GM12865 (cell line): ENCODE results near the gene SMIM3.

Experiments
- DNase-seq: peaks from one replicate; pipeline ENCODE4 v3.0.0; 2010; ENCODE audit warnings: low read depth
- H3K4me3 ChIP-seq: 2 replicates; pipeline ENCODE4 v1.5.1; 2011; ENCODE audit warnings: mild to moderate bottlenecking, low read depth, low read length, control low read depth
- TF ChIP-seq, protein P1 (sequence below): IDR thresholded peaks from 2 replicates; pipeline ENCODE4 v1.5.1; 2011; ENCODE audit warnings: low read length, control low read depth, low read depth, inconsistent platforms; ENCODE audit not compliant: insufficient read depth; ENCODE audit errors: missing control alignments

Gene SMIM3

DNA sequence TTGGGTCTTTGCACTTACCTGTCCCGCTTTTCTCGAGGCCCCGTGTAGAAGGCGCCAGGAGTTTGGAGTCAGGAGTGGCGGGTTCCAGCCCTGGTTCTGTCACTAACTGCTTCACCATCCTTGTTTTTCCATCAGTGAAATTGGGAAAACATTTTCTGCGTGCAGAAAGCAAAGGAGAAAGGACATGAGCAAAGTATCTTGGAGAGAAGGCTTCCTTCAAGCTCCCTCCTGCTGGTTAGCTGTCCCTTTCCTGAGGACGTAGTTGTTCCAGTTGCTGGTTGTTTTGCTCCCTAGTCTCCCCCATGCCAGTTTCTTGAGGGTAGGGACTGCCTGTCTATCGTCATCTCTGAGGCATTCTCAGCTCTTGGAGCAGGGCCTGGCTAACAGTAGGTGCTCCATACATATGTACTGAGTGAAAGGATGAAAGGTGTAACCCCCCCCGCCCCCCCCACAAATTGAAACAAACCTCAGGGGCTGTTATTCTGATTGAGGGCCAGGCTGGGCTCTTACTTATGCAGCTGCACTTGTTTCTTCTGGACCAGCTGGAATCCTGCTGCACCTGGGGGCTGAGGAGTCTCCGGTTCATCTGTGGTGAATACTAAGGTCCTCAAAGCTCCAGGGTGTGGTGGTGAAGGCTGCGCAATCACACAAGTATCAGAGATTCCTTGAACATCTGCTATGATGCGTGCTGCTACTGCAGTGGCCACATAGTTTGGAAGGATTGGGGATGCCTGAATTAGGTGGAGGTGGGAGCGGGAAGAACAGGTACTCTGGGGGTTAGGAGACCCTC is 1.0 kb downstream of the SMIM3 start:
- H3K4me3 ChIP-seq, result peak overlapping the region; percentile 58
- TF ChIP-seq, protein P1, sequence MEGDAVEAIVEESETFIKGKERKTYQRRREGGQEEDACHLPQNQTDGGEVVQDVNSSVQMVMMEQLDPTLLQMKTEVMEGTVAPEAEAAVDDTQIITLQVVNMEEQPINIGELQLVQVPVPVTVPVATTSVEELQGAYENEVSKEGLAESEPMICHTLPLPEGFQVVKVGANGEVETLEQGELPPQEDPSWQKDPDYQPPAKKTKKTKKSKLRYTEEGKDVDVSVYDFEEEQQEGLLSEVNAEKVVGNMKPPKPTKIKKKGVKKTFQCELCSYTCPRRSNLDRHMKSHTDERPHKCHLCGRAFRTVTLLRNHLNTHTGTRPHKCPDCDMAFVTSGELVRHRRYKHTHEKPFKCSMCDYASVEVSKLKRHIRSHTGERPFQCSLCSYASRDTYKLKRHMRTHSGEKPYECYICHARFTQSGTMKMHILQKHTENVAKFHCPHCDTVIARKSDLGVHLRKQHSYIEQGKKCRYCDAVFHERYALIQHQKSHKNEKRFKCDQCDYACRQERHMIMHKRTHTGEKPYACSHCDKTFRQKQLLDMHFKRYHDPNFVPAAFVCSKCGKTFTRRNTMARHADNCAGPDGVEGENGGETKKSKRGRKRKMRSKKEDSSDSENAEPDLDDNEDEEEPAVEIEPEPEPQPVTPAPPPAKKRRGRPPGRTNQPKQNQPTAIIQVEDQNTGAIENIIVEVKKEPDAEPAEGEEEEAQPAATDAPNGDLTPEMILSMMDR, result no peak
- DNase-seq, result no peak

DNA sequence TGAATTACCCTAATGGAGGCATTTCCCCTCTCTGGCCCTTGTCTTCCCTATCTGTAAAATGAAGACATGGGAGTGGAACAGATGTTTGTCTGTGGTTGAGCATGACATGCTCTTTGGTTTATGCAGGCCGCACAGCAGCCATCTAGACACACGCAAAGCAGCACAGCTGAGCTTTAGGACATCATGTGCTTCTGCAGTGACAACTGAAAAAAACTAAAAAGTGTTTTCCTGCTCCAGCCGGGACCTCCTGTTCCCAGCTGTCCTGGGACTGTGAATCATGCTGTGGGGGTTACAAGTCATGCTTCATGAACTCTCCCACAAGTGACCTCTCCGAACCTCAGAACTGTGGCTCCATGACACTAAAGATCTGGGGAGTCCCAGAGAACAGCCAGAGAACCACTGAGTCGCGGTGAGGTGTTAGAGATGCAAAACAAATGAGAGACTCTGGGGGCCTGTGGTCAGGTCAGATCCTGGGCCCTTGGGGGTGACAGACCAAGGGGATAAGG is 1.7 kb downstream of the SMIM3 start:
- DNase-seq, result peak; percentile 86
- TF ChIP-seq, protein P1, result no peak
- H3K4me3 ChIP-seq, result peak overlapping the region; percentile 23

DNA sequence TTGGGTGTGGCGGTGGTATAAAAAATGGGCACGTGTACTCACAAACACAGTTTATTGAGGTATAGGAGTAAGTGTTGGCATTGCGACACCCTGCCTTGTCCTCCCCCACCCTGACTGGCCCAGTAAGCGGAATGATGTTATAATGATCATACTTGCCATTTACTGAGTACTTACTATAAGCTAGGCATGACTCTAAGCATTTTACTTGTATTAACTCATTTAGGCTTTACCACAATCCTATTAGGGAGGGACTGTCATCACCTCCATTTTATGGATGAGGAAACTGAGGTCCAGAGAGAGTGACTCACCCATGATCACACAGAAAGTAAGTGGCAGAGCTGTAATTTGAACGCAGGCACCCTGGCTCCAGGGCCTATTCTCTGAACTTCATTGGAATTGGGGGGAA is 2.3 kb downstream of the SMIM3 start:
- no peak for DNase-seq
- TF ChIP-seq, protein P1, result no peak
- H3K4me3 ChIP-seq, result no peak overlapping the region

DNA sequence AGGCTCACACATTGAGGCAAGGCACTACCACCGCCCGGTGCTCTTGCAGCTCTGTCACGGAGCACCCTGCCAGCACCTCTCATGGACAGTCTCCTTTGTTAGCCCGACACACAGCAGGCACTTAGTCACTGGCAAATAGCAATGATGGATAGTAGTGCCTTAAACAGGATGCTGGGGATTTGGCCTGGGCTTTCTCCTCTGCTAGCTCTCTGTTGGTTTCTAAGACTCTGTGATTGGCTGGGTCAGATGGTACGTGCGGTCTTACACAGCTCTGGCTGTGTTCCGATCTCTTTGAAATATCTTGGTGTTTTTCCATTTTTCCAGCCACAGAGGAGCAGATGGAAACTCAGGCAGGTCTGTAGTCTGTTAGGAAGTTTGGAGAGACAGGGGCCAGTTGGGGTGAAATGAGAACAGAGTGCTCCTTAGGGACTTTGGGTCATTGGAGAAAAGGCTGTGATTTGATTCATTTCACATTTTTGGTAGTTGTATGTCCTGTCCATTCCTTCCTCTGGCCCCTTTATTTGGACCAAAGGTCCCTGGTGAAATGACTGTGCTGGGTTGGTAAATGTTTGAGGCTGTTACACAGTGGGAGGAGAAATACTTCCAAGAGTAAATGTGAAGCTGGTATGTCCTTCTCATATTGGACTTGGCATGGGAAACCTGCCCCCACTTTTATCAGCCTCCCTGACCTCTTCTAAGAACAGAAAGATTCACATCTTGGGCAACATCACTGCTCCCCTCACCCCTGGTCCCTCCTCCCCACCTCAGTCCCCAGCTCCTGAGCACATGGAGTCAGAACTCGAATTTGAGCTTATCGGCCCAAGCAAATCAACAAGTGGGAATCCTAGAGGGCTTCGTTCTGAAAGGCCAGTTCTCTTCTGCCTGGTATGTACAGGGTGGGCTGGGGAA is 3.4 kb downstream of the SMIM3 start:
- no peak overlapping the region for H3K4me3 ChIP-seq
- TF ChIP-seq, protein P1, result no peak
- no peak for DNase-seq

DNA sequence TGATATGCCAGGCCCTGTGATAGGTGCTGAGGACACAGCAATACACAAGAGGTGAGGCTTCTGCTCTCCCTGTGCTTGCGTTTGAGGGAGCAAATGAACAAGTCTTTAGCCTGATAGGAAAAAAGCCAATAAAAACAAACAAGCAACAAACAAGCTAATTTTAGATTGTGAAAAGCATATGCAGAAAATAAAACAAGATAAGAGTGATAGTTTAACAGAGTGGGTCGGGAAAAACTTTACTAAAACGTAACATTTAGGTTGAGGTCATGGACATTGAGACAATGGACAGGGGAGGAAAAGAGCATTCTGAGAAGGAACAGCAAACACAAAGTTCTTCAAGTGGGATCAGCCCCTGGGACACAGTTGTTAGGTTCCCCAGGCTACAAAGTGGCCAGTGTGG is 4.3 kb downstream of the SMIM3 start:
- H3K4me3 ChIP-seq, result no peak overlapping the region
- DNase-seq, result no peak
- TF ChIP-seq, protein P1, result no peak

DNA sequence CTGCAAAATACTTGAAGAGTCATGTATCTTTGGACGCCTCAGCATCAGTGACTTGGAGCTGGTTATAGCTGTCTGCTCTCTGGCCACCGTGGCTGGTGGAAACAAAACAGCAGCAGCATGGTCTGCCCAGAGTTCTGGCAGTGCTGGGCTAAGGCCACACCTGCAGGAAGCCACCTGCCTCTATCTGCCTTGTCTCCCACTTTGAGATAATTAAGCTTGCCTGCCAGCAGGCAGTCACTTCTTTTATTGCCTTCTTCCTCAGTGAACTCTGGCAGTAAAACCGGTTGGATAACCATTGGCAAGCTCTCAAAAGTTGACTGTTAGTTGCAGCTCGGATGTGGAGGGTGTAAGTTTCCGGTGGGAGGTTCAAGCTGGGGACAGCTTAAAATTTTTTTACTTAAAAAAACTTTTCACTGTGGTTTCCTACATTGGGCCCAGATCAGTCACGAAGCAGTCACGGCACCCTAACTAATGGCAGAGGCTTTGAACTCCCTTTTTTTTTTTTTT is 4.9 kb downstream of the SMIM3 start:
- peak; percentile 44 for DNase-seq
- H3K4me3 ChIP-seq, result no peak overlapping the region
- TF ChIP-seq, protein P1, result no peak
